NCI-H1105 (cell line): ENCODE data around the gene PDE6B.
"Not testable (repeated sequence)": the region's sequence is repeated elsewhere in the genome, so short reads cannot be mapped to it uniquely, and the experiment has no call there.

Experiments
- DNase-seq: peaks from one replicate; lab custom pipeline; 2025; lab: John Stamatoyannopoulos, UW

Gene PDE6B

GRCh38 chr4:624705-625590 is at the start of gene PDE6B:
TSS of gene PDE6B (plus strand) at chr4:625573. CDS start at chr4:625627, 54 bp downstream.
- no peak for DNase-seq

- DNase-seq, result no peak
Measured at GRCh38 chr4:576245-576821, 49.0 kb upstream of the PDE6B start, which contains the start of gene TMEM271. TSS of gene TMEM271 (minus strand) at chr4:576295. CDS start at chr4:576062, 233 bp downstream.

GRCh38 chr4:576991-577498 is 48.3 kb upstream of the PDE6B start:
- no peak for DNase-seq

GRCh38 chr4:577499-578450 is 47.6 kb upstream of the PDE6B start:
- peak; percentile 25 for DNase-seq

GRCh38 chr4:578451-579443 is 46.6 kb upstream of the PDE6B start:
- DNase-seq, result no peak

- no peak for DNase-seq
Measured at GRCh38 chr4:579543-580175, 45.7 kb upstream of the PDE6B start.

- DNase-seq, result no peak
Measured at GRCh38 chr4:581181-581580, 44.2 kb upstream of the PDE6B start.

GRCh38 chr4:581753-582361 is 43.5 kb upstream of the PDE6B start:
- DNase-seq, result no peak

GRCh38 chr4:583820-584219 is 41.6 kb upstream of the PDE6B start:
- DNase-seq, result no peak

- DNase-seq, result no peak
Measured at GRCh38 chr4:587671-588350, 37.6 kb upstream of the PDE6B start.

GRCh38 chr4:588351-588849 is 37.0 kb upstream of the PDE6B start:
- DNase-seq, result no peak

GRCh38 chr4:589219-589963 is 36.0 kb upstream of the PDE6B start:
- DNase-seq, result no peak

- DNase-seq, result no peak
Measured at GRCh38 chr4:590313-590841, 35.0 kb upstream of the PDE6B start.

- DNase-seq, result not testable (repeated sequence)
Measured at GRCh38 chr4:592178-592577, 33.2 kb upstream of the PDE6B start.

GRCh38 chr4:592825-593520 is 32.4 kb upstream of the PDE6B start:
- DNase-seq, result no peak

GRCh38 chr4:598925-599324 is 26.4 kb upstream of the PDE6B start:
- DNase-seq, result no peak

GRCh38 chr4:600166-600565 is 25.2 kb upstream of the PDE6B start:
- no peak for DNase-seq
